Heart left ventricle (tissue), 16 donors: ENCODE data around the gene TMEM272. TPM values are rescaled to one million over a fixed set of nuclear protein-coding genes. Genes with fewer than 3 reads are reported as not detected.

Experiments used
- ATAC-seq, 4 donors: fragments of 200-7000 bp; cut with Tn5 transposase; one replicate each; pipeline ENCODE4 v1.9.1; 2020 to 2022; ENCODE audit warnings: moderate library complexity in 4 of 4, mild to moderate bottlenecking in 3 of 4, moderate number of reproducible peaks in 1 of 4
- DNase-seq, 5 donors: peaks; one replicate each; pipeline ENCODE4 v3.0.0-alpha.2; 2020
- H3K27ac ChIP-seq, 12 donors: fragments of 200-600 bp; sonication (generic) in 4 of 12; one replicate each; pipeline versions ENCODE4 v1.5.0 to v1.8.0; 2016 to 2022; ENCODE audit warnings: mild to moderate bottlenecking in 2 of 12
- H3K27me3 ChIP-seq, 9 donors: fragments of 200-600 bp; sonication (generic) in 2 of 9; one replicate each; pipeline versions ENCODE4 v1.5.1 to v1.8.0; 2016 to 2022; ENCODE audit warnings: mild to moderate bottlenecking in 3 of 9
- H3K36me3 ChIP-seq, 9 donors: fragments of 200-600 bp; sonication (generic) in 2 of 9; one replicate each; pipeline versions ENCODE4 v1.5.0 to v1.8.0; 2018 to 2022; ENCODE audit warnings: mild to moderate bottlenecking in 2 of 9
- H3K4me1 ChIP-seq, 12 donors: fragments of 200-600 bp; sonication (generic) in 4 of 12; one replicate each; pipeline versions ENCODE4 v1.5.0 to v1.8.0; 2016 to 2022; ENCODE audit warnings: mild to moderate bottlenecking in 3 of 12
- H3K4me3 ChIP-seq, 12 donors: fragments of 200-600 bp; sonication (generic) in 4 of 12; one replicate each; pipeline versions ENCODE4 v1.5.0 to v1.8.0; 2017 to 2022; ENCODE audit warnings: mild to moderate bottlenecking in 9 of 12, moderate library complexity in 4 of 12
- H3K9me3 ChIP-seq, 12 donors: fragments of 200-600 bp; sonication (generic) in 4 of 12; one replicate each; pipeline versions ENCODE4 v1.5.0 to v1.8.0; 2016 to 2022; ENCODE audit warnings: mild to moderate bottlenecking in 1 of 12
- POLR2A ChIP-seq, 2 donors: fragments of 450-650 bp; IDR thresholded peaks; one replicate each; pipeline ENCODE4 v1.6.1; 2017; ENCODE audit warnings: antibody characterized with exemption in 2 of 2, mild to moderate bottlenecking in 2 of 2, moderate library complexity in 2 of 2
- WGBS, 4 donors: extraction: QIAGEN DNeasy Blood & Tissue Kit in 2 of 4; methylation state at CpG; one replicate each; pipeline versions ENCODE4 v1.1.5 to v1.1.7; 2013 to 2018; 5-methylcytosine and 5-hydroxymethylcytosine counted together
- intact Hi-C, 10 donors: fragments of 100-400 bp; cut with DNase I; formaldehyde crosslinking; loops; one replicate each; pipeline versions ENCODE4 v1.11.1 to v1.14.2; 2022
- polyA plus RNA-seq, 2 donors: library from polyadenylated mRNA; stranded (reverse); fragments of 200-250 nt; gene quantifications; one replicate each; pipeline ENCODE4 v1.2.3, GENCODE V29; 2013
- total RNA-seq, 9 donors: library from RNA; depleted of rRNA in 2 of 9; stranded (reverse); fragments of >200 nt in 2 of 9; fragmentation: NEBNext Ultra II Directional in 3 of 9; extraction: Animal tissue kit (Norgen Biotek cat#: 25700) in 3 of 9; gene quantifications; one replicate each; pipeline versions ENCODE4 v1.1.0 to v1.2.4, GENCODE V29; 2016 to 2023
- TF ChIP-seq, protein P1 (sequence below), 12 donors: fragments of 200-600 bp; sonication (generic) in 4 of 12; IDR thresholded peaks; one replicate each; pipeline versions ENCODE4 v1.5.0 to v1.8.0; 2018 to 2022; ENCODE audit warnings: antibody characterized with exemption in 12 of 12, mild to moderate bottlenecking in 5 of 12
- donor health status: ischemic (EF 13 %, LVEDD 7.1; RV severe dilation, severe dysfunction).
- donor health status: healthy with polysubstance abuse.
- donor health status: DM: no; HTN: yes; CAD: no.
- donor health status: DM: no; HTN: no; CAD: no.
- donor health status: ischemic (EF 25% LVEDD 6.9; RV normal size, moderate dysfunction).
- donor health status: ischemic (EF 25% LVEDD 5.7; RV mildly dilated, moderate dysfunction).
- donor health status: healthy.
- donor health status: DM: yes; HTN: yes; CAD: no.
- donor health status: ischemic (EF 35%, LVEDD 5.7; RV mildly dilated, moderate dysfunction).
- donor health status: nonischemic (EF 11% LVEDD 7.7; RV severe dilation, severe dysfunction).
- donor health status: DM: yes; HTN: yes; CAD: no.
- donor health status: PGD.
- donor health status: ischemic (EF 29% LVEDD 5.4; RV normal size, mild dysfunction).
- donor health status: nonischemic (EF 23%, LVEDD 6.1; RV moderate dilation, normal function).

The TMEM272 gene
- total and polyA plus RNA-seq, 11 donors = 0.14 to 1.6 (median 0.33) TPM; not detected in 1

DNA sequence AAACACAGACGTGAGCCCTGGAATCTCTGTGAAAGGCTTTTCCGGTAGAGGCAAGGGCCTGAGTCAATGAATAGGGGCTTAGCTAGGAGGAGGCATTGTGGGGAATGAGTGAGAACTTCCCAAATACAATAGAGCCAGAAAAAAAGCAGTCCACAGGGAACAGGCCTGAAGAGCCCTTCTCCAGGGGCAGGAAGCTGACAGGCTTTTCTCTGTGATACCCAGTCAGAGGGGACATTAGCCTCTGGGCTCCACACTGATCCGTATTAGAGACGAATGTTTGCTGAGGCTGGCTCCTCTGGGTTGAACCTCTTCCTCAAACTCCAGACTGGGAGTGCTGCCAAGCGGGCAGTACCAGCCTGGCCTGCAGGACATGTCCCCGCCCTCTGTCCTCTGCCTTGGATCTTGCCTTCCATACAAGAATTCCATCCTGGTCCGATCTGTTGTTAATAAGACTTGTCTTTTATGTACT lies 43.3 kb downstream of the TMEM272 start:
- WGBS, 4 donors = 30 to 39% (median 34%) methylated on average over 7 of the region's 7 CpGs
- TF ChIP-seq, protein P1, sequence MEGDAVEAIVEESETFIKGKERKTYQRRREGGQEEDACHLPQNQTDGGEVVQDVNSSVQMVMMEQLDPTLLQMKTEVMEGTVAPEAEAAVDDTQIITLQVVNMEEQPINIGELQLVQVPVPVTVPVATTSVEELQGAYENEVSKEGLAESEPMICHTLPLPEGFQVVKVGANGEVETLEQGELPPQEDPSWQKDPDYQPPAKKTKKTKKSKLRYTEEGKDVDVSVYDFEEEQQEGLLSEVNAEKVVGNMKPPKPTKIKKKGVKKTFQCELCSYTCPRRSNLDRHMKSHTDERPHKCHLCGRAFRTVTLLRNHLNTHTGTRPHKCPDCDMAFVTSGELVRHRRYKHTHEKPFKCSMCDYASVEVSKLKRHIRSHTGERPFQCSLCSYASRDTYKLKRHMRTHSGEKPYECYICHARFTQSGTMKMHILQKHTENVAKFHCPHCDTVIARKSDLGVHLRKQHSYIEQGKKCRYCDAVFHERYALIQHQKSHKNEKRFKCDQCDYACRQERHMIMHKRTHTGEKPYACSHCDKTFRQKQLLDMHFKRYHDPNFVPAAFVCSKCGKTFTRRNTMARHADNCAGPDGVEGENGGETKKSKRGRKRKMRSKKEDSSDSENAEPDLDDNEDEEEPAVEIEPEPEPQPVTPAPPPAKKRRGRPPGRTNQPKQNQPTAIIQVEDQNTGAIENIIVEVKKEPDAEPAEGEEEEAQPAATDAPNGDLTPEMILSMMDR (IDR thresholded peaks at IDR 0.05) = no peak
- no peak for TF ChIP-seq POLR2A (IDR thresholded peaks at IDR 0.05)
- Histone ChIP-seq H3K27me3 (no peaks in the 10 kb centered on the region), H3K4me1 (peaks cover 6 to 56% (median 38%) of the 10 kb centered on the region in 12 donors), H3K9me3 (no peaks in the 10 kb centered on the region), H3K36me3 (peaks cover 0 to 14% (median 0%) of the 10 kb centered on the region in 9 donors), H3K4me3 (no peak overlapping the region), H3K27ac (peak overlapping the region; percentile 62 to 100 (median 100))
- DNase-seq (peak; percentile 81 to 90 (median 84)), ATAC-seq (peak; percentile 32 to 54 (median 40))
- intact Hi-C loops = loop anchor here (2.0 to 10.0 kb wide), 8 partner anchors 35 to 851 kb away; partner anchors contain the start of genes INTS6 (in 7 of the 10), WDFY2 (in 5 of the 10), FAM124A (in 1 of the 10) and SUGT1 (in 1 of the 10)

DNA sequence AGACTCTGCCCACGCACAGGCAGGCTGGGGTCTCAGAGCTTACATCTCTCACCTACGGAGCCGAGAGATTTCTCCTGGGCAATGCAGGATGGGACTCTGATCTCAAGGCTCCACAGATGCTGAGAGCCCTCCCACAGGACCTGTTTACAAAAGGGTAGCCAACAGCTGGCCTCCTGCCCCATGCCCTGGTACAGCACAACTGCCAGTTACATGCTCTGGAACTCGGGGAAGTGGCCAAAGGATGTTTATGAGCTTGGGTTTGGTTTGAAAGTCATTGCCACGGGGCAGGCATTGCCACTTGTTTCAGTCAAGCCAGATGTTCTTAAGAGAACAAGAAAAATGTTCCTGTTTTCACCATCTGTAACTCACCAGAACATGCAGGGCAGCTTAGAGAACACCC lies 44.5 kb downstream of the TMEM272 start:
- peak in 1 of 4 donors; percentile 13 for ATAC-seq
- H3K4me1 ChIP-seq = peaks cover 6 to 46% (median 35%) of the 10 kb centered on the region in 12 donors
- intact Hi-C loops = loop anchor here (2.0 to 10.0 kb wide), 7 partner anchors 34 to 852 kb away; partner anchors contain the start of genes INTS6 (in 7 of the 10), WDFY2 (in 4 of the 10), FAM124A (in 1 of the 10) and SUGT1 (in 1 of the 10)

DNA sequence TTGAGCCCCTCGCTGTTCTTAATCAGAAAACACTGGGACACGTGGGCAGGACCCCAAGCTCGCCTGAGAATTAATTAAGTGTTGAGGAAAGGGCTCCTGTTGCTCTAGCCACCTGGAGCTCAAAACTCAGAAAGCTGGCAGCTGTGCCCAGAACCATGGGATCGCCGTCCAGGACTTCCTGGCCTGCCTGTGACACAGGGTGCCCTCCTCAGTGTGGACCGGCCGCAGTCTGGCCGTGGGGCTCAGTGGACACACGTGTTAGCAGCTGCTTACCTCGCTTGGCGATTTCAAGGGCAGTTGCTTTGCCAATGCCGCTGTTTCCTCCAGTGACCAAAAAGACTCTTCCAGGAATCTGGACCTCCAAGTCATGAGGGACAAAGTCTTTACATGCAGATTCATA lies 45.7 kb downstream of the TMEM272 start:
- no peak for ATAC-seq
- TF ChIP-seq, protein P1 (IDR thresholded peaks at IDR 0.05) = no peak
- no peak for TF ChIP-seq POLR2A (IDR thresholded peaks at IDR 0.05)
- Histone ChIP-seq H3K4me3 (no peak overlapping the region), H3K9me3 (no peaks in the 10 kb centered on the region), H3K27ac (no peak overlapping the region), H3K36me3 (peaks cover 0 to 14% (median 0%) of the 10 kb centered on the region in 9 donors), H3K27me3 (no peaks in the 10 kb centered on the region), H3K4me1 (peaks cover 6 to 34% (median 27%) of the 10 kb centered on the region in 12 donors)
- intact Hi-C loops = loop anchor here in 5 of 10 donors (5.0 to 10.0 kb wide), 5 partner anchors 214 to 364 kb away; partner anchors contain the start of genes WDFY2 (in 2 of the 5) and INTS6 (in 1 of the 5)
- DNase-seq = no peak
- WGBS, 4 donors = 94 to 96% (median 94%) methylated on average over 12 of the region's 12 CpGs

More for the DNA sequence above, 44.5 kb downstream of the TMEM272 start:
- Histone ChIP-seq H3K9me3 (no peaks in the 10 kb centered on the region), H3K27ac (peak overlapping the region in 7 of 12 donors; percentile 97 to 100 (median 100)), H3K27me3 (no peaks in the 10 kb centered on the region), H3K4me3 (no peak overlapping the region), H3K36me3 (peaks cover 0 to 14% (median 0%) of the 10 kb centered on the region in 9 donors)
- TF ChIP-seq, protein P1 (IDR thresholded peaks at IDR 0.05) = no peak
- TF ChIP-seq POLR2A (IDR thresholded peaks at IDR 0.05) = no peak
- DNase-seq = peak in 1 of 5 donors; percentile 65
- WGBS, 4 donors = 67 to 87% (median 78%) methylated on average over 5 of the region's 5 CpGs
